Measurements from ENCODE around the gene NTN1.

- TF ChIP-seq POLR2A (IDR thresholded peaks at IDR 0.05) (no peak), CTCF (IDR thresholded peaks at IDR 0.05) (no peak), POLR2AphosphoS5 (IDR thresholded peaks at IDR 0.05) (no peak)
Measured at GRCh38 chr17:9139695-9140094, 118.4 kb downstream of the NTN1 start.

Data from breast epithelium (tissue), 3 donors.